Measurements from ENCODE around the gene DVL2. TPM values are rescaled to one million over a fixed set of nuclear protein-coding genes. Genes with fewer than 3 reads are reported as not detected.

DVL2 gene
- total and polyA plus RNA-seq, 8 donors = 9.6 to 26.9 (median 16.0) TPM

- DNase-seq = peak; percentile 98 to 100 (median 98)
- peaks cover 8 to 27% (median 11%) of the 10 kb centered on the region in 3 donors for H3K4me1 ChIP-seq
- 0 to 1% methylated on average over 25 to 41 of the region's 41 CpGs for WGBS, 2 donors
- no peaks in the 10 kb centered on the region for H3K9me3 ChIP-seq
- no peaks in the 10 kb centered on the region for H3K27me3 ChIP-seq
- peak within 1 kb of the TSS; percentile 86 to 97 (median 90) for H3K4me3 ChIP-seq
- peaks cover 0 to 15% (median 6%) of the 10 kb centered on the region in 3 donors for H3K36me3 ChIP-seq
- H3K27ac ChIP-seq = peak within 1 kb of the TSS; percentile 99 to 100 (median 100)
- no peak for TF ChIP-seq CTCF (IDR thresholded peaks at IDR 0.05)
- ATAC-seq = peak; percentile 87 to 93 (median 90)
- intact Hi-C loops (cut with DNase I) = no loop called here
- peak; percentile 97 for FAIRE-seq
Measured at GRCh38 chr17:7251661-7252175, 17.4 kb upstream of the DVL2 start, which contains the start of gene CTDNEP1. Gene CTDNEP1 (minus strand): TSS chr17:7251734. CDS start chr17:7251296, 438 bp downstream.

GRCh38 chr17:7250695-7251627 is 16.6 kb upstream of the DVL2 start:
- no peak for TF ChIP-seq CTCF (IDR thresholded peaks at IDR 0.05)
- intact Hi-C loops (cut with DNase I) = no loop called here
- peak overlapping the region; percentile 99 to 100 (median 100) for H3K27ac ChIP-seq
- WGBS, 2 donors = 1 to 2% methylated on average over 45 to 55 of the region's 55 CpGs
- peak overlapping the region; percentile 86 to 97 (median 90) for H3K4me3 ChIP-seq
- peak in 1 of 4 donors; percentile 1 for ATAC-seq
- peaks cover 0 to 15% (median 1%) of the 10 kb centered on the region in 3 donors for H3K36me3 ChIP-seq
- H3K9me3 ChIP-seq = no peaks in the 10 kb centered on the region
- H3K4me1 ChIP-seq = peaks cover 8 to 27% (median 11%) of the 10 kb centered on the region in 3 donors
- no peaks in the 10 kb centered on the region for H3K27me3 ChIP-seq
- peak in 4 of 6 donors; percentile 50 to 88 (median 69) for DNase-seq
- no peak for FAIRE-seq

- DNase-seq = no peak
- peaks cover 0 to 7% (median 0%) of the 10 kb centered on the region in 3 donors for H3K36me3 ChIP-seq
- no peak for ATAC-seq
- H3K27me3 ChIP-seq = no peaks in the 10 kb centered on the region
- intact Hi-C loops (cut with DNase I) = no loop called here
- H3K4me3 ChIP-seq = peak overlapping the region in 3 of 4 donors; percentile 86 to 97 (median 95)
- peak overlapping the region in 1 of 4 donors; percentile 12 for H3K27ac ChIP-seq
- WGBS, 2 donors = 83 to 86% methylated on average over 7 of the region's 7 CpGs
- no peak for FAIRE-seq
- peaks cover 8 to 27% (median 11%) of the 10 kb centered on the region in 3 donors for H3K4me1 ChIP-seq
- no peaks in the 10 kb centered on the region for H3K9me3 ChIP-seq
- no peak for TF ChIP-seq CTCF (IDR thresholded peaks at IDR 0.05)
Measured at GRCh38 chr17:7249830-7250229, 15.5 kb upstream of the DVL2 start.

GRCh38 chr17:7249214-7249613 is 14.9 kb upstream of the DVL2 start:
- ATAC-seq (no peak), FAIRE-seq (no peak), DNase-seq (no peak)
- TF ChIP-seq CTCF (IDR thresholded peaks at IDR 0.05) = no peak
- Histone ChIP-seq H3K4me1 (peaks cover 8 to 27% (median 11%) of the 10 kb centered on the region in 3 donors), H3K4me3 (no peak overlapping the region), H3K9me3 (no peaks in the 10 kb centered on the region), H3K27me3 (no peaks in the 10 kb centered on the region), H3K36me3 (peaks cover 0 to 4% (median 0%) of the 10 kb centered on the region in 3 donors), H3K27ac (no peak overlapping the region)
- WGBS, 2 donors = 71 to 77% methylated on average over 6 of the region's 6 CpGs
- intact Hi-C loops (cut with DNase I) = no loop called here

Measured in pancreas (tissue), 10 donors.